Measurements from ENCODE around the gene TMEM179B. TPM values are rescaled to one million over a fixed set of nuclear protein-coding genes. Genes with fewer than 3 reads are reported as not detected.
"Not testable (repeated sequence)": the region's sequence is repeated elsewhere in the genome, so short reads cannot be mapped to it uniquely, and the experiment has no call there.

The TMEM179B gene
- total and polyA plus RNA-seq, 2 donors = 26.2 to 64.1 TPM

DNA sequence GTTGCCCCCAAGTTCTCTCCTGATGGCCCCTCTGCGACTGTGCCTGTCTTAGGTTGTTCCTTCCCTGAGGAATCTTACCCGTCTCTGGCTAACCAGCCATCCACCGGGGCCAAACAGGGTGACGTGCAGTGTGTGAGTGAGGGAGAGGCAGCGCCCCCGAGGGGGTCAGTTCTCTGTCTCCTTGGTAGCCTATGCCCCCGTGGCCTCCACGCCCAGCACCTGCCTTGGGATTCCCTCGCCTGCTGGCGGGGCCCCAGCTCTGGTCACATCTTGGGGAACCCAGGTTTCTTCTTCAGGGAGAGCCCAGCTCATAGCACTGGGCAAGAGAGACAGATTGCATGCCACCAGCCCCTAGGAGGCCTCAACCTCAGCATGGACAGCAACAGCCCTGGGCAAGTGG, 12.3 kb downstream of the TMEM179B start:
- 93% methylated on average over 10 of the region's 10 CpGs for WGBS
- no peak overlapping the region for H3K4me3 ChIP-seq (ENCODE audit: low read depth, low read length)
- H3K27ac ChIP-seq (ENCODE audit: low read depth) = no peak overlapping the region
- no peak for DNase-seq (ENCODE audit: extremely low spot score)
- H3K4me1 ChIP-seq (ENCODE audit: insufficient read depth) = no peaks in the 10 kb centered on the region
- peaks cover 16% of the 10 kb centered on the region for H3K36me3 ChIP-seq (ENCODE audit: insufficient read depth)

DNA sequence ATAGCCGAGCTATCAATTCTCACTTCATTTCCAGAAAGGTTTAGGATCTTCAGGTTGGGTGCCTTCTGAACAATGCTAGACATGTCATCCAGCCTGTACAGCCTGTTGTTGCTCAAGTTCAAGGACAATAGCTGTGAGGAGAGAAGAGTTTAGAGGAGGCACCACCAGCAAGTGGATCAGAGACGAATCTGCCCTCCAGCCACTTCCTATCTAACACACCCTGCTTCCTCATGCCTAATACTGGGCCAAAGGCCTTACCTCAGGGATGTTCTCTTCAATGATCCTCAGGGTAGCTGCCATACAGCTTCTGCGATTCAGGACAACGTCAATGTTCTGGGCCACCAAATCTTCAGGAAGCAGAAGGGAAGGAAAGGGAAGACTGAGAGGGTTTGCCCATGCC, 13.9 kb downstream of the TMEM179B start:
- no peak for DNase-seq (ENCODE audit: extremely low spot score)
- Histone ChIP-seq H3K4me1 (ENCODE audit: insufficient read depth) (no peaks in the 10 kb centered on the region), H3K4me3 (ENCODE audit: low read depth, low read length) (no peak overlapping the region), H3K27ac (ENCODE audit: low read depth) (no peak overlapping the region), H3K36me3 (ENCODE audit: insufficient read depth) (peaks cover 11% of the 10 kb centered on the region)
- WGBS = 86% methylated on average over 4 of the region's 4 CpGs

DNA sequence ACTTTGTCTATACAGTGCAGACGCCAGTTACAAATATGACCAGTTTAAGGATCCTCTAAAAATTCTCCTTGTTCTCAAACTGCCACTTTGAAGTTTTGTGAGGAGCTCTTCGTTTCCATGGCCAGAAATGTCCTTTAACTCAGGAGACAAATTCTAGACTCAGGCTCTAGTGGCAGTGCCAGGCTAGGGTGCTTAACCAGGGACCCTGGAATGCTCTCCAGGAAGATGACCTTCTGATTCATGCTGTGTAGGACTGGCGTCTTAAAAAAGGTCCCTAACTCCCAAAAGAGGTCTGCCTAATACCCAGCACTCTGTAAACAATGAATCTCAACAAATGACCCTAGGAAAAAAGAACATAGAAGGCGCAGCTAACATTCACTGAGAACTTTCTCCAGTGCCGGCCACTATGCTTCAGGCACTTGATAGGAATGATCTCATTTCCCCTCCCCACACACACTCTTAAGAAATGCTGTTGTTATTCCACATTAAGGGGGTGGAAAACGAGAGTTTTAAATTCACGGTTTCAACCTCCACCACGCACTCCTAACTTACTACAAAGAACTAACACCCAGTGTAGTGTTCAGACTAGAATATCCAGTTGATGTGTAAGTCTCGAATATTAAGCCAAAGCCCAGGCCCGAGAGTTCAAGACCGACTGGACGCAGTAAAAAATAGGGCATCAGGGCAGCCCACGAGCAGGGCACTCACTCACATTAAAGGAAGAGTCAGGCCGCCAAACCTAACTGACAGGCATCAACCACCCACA, 17.3 kb downstream of the TMEM179B start:
- Histone ChIP-seq H3K27ac (ENCODE audit: low read depth) (peak overlapping the region; percentile 80), H3K36me3 (ENCODE audit: insufficient read depth) (peaks cover 6% of the 10 kb centered on the region), H3K4me3 (ENCODE audit: low read depth, low read length) (peak overlapping the region; percentile 95), H3K4me1 (ENCODE audit: insufficient read depth) (no peaks in the 10 kb centered on the region)
- WGBS = 3% methylated on average over 14 of the region's 14 CpGs
- DNase-seq (ENCODE audit: extremely low spot score) = no peak

DNA sequence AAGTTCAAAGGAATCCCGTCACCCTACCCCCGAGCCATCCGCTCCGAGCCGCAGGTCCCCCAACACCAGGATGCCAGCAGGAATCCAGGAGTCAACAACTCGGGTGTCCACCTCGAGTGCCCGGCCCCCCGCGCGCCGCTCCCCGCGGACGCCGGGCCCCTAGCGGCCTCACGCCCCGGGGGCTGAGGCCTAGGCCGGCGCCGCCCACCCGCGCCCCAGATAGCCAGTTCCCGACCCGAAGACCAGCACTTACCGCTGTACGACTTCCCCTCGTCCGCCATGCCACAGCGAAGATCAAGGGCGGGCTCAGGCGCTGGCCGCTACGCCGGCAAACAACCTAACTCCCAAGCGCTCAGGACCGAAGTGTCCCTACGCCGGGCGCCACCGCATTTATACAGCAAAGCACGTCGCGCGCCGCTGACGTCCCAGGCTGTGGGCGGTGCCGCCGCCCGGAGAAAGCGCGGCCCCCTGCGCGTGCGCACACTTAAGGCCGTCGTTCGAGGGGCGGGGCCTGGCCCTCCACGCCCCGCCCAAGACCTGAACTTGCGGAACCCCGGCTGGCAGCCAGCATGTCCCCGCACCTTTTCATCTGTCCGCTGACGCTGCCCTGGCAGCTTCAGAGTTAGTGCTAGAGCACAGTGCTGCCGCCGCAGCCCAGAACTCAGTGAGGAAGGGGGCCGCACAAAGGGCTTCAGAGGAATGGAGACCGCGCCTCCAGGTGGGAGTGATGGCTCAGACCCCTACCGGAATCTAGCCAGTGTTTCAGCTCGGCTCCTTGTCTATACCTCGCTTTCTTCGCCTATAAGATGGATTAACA, 18.1 kb downstream of the TMEM179B start, which contains the start of gene NXF1:
Gene NXF1, minus strand, starts transcription at position 365 of the 817 bp plus-strand sequence. Its CDS starts 84 bp downstream, at position 281.
- Histone ChIP-seq H3K4me3 (ENCODE audit: low read depth, low read length) (peak within 1 kb of the TSS; percentile 95), H3K27ac (ENCODE audit: low read depth) (peak within 1 kb of the TSS; percentile 80), H3K4me1 (ENCODE audit: insufficient read depth) (no peaks in the 10 kb centered on the region), H3K36me3 (ENCODE audit: insufficient read depth) (peaks cover 5% of the 10 kb centered on the region)
- peak; percentile 82 for DNase-seq (ENCODE audit: extremely low spot score)
- WGBS = under 1% methylated on average over 77 of the region's 77 CpGs

DNA sequence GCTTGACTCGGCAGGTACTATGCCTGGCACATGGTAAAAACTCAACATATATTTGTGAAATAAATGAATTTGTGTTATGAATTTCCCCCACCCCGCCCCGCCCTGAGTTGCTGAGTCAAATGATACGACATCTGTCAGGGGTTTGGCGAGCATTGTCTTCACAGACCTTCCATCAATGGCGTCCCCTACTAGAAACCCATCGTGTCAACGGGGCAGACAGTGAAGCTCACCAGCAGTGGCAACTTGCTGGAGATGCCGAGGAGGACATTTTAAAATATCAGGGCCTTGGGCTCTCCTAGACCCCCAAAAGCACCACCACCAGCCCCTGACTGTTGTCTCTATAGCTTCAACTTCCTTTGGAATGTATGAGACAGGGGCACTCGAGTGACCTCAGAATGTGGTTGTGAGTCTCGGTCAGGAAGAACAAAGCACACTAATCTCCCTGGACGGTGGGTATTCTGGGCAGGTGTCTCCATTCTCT, 18.8 kb downstream of the TMEM179B start:
- Histone ChIP-seq H3K36me3 (ENCODE audit: insufficient read depth) (peaks cover 4% of the 10 kb centered on the region), H3K4me3 (ENCODE audit: low read depth, low read length) (peak overlapping the region; percentile 33), H3K27ac (ENCODE audit: low read depth) (no peak overlapping the region), H3K4me1 (ENCODE audit: insufficient read depth) (no peaks in the 10 kb centered on the region)
- 25% methylated on average over 12 of the region's 12 CpGs for WGBS
- DNase-seq (ENCODE audit: extremely low spot score) = no peak

DNA sequence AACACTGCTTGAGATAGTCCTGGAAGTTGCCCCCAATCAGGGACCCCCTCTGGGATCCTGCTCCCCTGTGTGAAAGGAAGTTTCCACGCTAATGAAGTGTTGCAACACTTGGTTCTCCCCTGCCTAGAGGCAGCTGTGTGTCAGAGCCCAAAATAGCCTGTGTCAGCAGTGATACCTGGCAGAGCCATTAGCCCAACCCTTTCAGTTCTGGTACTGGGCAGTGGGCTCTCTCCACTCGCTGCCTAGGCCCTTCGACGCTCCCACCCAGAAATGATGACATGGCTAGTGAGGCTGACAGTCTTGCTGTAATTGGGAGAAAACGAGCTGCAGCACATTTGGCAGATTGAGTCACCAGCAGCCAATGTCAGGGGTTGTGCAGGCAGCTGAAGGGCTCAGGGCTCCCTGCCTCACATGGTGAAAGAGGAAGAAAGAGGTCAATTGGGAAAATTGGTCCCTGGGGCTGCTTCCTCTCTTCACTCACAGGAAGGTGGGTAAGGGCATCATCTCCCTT, 19.5 kb downstream of the TMEM179B start:
- Histone ChIP-seq H3K4me1 (ENCODE audit: insufficient read depth) (no peaks in the 10 kb centered on the region), H3K36me3 (ENCODE audit: insufficient read depth) (peaks cover 4% of the 10 kb centered on the region), H3K4me3 (ENCODE audit: low read depth, low read length) (no peak overlapping the region), H3K27ac (ENCODE audit: low read depth) (no peak overlapping the region)
- 78% methylated on average over 5 of the region's 5 CpGs for WGBS
- DNase-seq (ENCODE audit: extremely low spot score) = no peak

DNA sequence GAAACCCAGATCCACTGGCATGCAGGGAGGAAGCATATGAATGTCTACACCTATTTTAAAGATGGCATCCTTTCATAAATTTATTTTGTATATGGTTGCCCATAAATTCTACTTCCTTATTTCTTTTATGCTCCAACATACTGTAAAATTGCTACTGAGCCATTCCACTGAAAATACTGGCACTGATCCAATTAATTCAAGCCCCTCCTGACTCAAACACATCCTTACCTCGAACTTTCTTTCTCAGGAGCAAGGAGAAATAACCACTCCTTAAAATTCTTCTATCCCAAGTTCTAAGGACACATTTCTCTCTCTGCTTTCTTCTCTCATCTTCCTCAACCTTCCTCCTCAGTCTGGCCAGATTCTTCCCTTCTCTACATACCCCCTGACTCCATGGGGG, 23.5 kb downstream of the TMEM179B start:
- no peak for DNase-seq (ENCODE audit: extremely low spot score)
- Histone ChIP-seq H3K27ac (ENCODE audit: low read depth) (no peak overlapping the region), H3K36me3 (ENCODE audit: insufficient read depth) (no peaks in the 10 kb centered on the region), H3K4me3 (ENCODE audit: low read depth, low read length) (no peak overlapping the region), H3K4me1 (ENCODE audit: insufficient read depth) (no peaks in the 10 kb centered on the region)
- 38% methylated on average over 1 of the region's 1 CpG for WGBS

DNA sequence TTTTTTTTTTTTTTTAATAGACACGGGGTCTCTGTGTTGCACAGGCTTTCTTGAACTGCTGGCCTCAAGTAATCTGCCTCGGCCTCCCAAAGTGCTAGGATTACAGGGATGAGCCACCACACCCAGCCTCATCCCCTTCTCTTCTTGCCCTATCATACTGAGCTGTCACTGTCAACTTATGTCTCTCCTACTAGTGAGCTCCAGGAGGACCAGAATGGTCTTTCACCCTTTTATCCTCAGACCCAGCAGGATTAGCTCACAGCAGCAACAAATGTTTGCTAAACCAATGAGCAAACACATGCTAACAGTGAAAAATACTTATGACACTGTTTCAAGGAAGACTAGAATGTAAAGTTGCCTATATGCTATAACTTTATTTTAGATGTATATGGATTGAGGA, 24.5 kb downstream of the TMEM179B start:
- Histone ChIP-seq H3K4me1 (ENCODE audit: insufficient read depth) (no peaks in the 10 kb centered on the region), H3K4me3 (ENCODE audit: low read depth, low read length) (no peak overlapping the region), H3K27ac (ENCODE audit: low read depth) (no peak overlapping the region), H3K36me3 (ENCODE audit: insufficient read depth) (no peaks in the 10 kb centered on the region)
- 69% methylated on average over 2 of the region's 2 CpGs for WGBS
- DNase-seq (ENCODE audit: extremely low spot score) = no peak

DNA sequence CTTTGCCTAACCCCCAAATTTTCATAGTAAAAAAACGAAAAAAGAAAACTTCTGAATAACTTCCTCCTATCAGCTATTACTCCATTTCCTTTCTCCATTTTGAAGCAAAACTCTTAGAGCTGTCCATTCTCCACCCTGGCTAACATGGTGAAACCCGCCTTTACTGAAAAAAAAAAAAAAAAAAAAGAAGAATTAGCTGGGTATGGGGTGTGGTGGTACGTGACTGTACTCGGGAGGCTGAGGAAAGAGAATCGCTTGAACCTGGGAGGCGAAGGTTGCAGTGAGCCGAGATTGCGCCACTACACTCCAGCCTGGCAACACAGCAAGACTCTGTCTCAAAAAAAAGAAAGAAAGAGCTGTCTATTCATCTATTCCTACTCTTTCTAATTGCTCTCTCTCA, 29.4 kb downstream of the TMEM179B start:
- Histone ChIP-seq H3K36me3 (ENCODE audit: insufficient read depth) (peaks cover 3% of the 10 kb centered on the region), H3K27ac (ENCODE audit: low read depth) (no peak overlapping the region), H3K4me1 (ENCODE audit: insufficient read depth) (no peaks in the 10 kb centered on the region), H3K4me3 (ENCODE audit: low read depth, low read length) (no peak overlapping the region)
- no peak for DNase-seq (ENCODE audit: extremely low spot score)
- 86% methylated on average over 8 of the region's 8 CpGs for WGBS

DNA sequence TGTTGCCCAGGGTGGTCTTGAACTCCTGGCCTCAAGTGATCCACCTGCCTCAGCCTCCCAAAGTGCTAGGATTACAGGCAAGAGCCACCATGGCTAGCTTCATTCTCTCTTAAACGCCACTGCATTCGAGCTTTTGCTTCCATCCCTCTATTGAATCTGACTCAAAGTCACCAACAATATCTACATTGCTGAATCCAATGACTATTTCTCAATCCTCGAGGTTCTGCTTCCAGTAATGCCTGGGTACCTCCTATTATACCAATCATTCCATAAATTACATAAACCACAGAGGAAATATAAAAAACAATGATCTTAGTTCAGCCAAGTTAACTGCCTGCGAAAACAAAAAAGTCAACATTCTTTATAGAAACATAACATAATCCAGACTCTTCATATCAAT, 29.9 kb downstream of the TMEM179B start:
- no peak for DNase-seq (ENCODE audit: extremely low spot score)
- 91% methylated on average over 4 of the region's 4 CpGs for WGBS
- Histone ChIP-seq H3K4me1 (ENCODE audit: insufficient read depth) (no peaks in the 10 kb centered on the region), H3K4me3 (ENCODE audit: low read depth, low read length) (no peak overlapping the region), H3K36me3 (ENCODE audit: insufficient read depth) (peaks cover 3% of the 10 kb centered on the region), H3K27ac (ENCODE audit: low read depth) (no peak overlapping the region)

DNA sequence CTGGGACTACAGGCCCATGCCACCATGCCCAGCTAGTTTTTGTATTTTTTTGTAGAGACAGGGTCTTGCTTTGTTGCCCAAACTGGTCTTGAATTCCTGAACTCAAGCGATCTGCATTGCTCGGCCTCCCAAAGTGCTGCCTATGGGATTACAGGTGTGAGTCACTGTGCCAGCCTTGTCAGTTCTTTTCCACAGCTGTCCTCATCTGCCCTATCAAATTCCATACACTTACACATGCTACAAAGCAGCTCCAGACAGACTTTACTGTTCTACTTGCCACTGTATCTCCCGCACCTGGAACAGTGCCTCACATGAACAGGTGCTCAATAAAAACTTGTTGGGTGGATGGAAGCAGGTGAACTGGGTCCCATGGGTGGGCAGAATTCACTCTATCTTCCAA, 36.5 kb downstream of the TMEM179B start:
- H3K4me3 ChIP-seq (ENCODE audit: low read depth, low read length) = no peak overlapping the region
- H3K36me3 ChIP-seq (ENCODE audit: insufficient read depth) = peaks cover 3% of the 10 kb centered on the region
- no peak overlapping the region for H3K27ac ChIP-seq (ENCODE audit: low read depth)
- no peak for DNase-seq (ENCODE audit: extremely low spot score)
- WGBS = 94% methylated on average over 3 of the region's 3 CpGs
- no peaks in the 10 kb centered on the region for H3K4me1 ChIP-seq (ENCODE audit: insufficient read depth)

DNA sequence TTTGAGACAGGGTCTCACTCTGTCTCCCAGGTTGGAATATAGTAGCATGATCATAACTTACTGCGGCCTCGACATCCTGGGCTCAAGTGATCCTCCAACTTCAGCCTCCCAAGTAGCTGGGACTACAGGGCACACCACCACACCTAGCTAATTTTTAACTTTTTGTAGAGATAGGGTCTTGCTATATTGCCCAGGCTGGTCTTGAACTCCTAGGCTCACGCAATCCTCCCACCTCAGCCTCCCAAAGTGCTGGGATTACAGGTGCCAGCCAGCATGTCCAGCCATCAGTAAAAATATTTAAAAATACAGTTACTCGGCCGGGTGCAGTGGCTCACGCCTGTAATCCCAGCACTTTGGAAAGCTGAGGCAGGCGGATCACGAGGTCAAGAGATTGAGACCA, 40.9 kb downstream of the TMEM179B start:
- not testable (repeated sequence) for H3K4me3 ChIP-seq (ENCODE audit: low read depth, low read length); H3K4me1 ChIP-seq (ENCODE audit: insufficient read depth); DNase-seq (ENCODE audit: extremely low spot score); H3K36me3 ChIP-seq (ENCODE audit: insufficient read depth); H3K27ac ChIP-seq (ENCODE audit: low read depth)
- 92% methylated on average over 8 of the region's 8 CpGs for WGBS

DNA sequence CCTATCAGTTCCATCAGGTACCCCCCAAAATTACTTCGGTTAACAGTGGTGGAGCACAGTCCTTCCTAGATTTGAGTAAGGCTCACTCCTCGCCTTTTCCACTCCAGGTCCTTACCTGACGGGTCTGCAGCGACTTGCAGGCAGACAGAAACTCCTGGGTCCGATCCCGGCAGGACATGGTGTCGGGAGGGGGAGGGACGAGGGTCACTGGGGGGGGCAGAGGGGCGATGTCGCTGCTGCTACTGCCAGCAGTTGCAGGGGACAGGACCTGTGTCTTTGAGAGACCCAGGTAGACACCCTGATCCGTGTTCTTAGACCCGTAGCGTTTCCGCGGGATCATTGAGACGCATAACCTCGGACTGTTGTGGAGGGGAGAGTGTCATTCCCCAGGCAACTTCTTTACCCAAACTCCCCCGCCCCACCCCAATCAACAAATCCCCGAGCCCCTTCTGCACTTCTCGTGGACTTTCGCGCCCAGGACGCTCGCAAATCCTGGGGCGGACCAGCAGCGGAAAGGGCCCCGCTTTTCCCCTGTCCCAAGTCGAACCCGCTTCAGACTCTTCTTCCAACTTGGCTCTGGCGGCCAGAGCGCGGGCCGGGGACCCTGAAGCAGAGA, 43.8 kb downstream of the TMEM179B start:
- H3K36me3 ChIP-seq (ENCODE audit: insufficient read depth) = no peaks in the 10 kb centered on the region
- no peak for DNase-seq (ENCODE audit: extremely low spot score)
- H3K4me3 ChIP-seq (ENCODE audit: low read depth, low read length) = peak overlapping the region; percentile 73
- H3K27ac ChIP-seq (ENCODE audit: low read depth) = peak overlapping the region; percentile 93
- 1% methylated on average over 33 of the region's 33 CpGs for WGBS
- no peaks in the 10 kb centered on the region for H3K4me1 ChIP-seq (ENCODE audit: insufficient read depth)
